Lower leg skin (tissue), 4 donors: Measurements from ENCODE around the gene RNF213. TPM values are rescaled to one million over a fixed set of nuclear protein-coding genes. Genes with fewer than 3 reads are reported as not detected.

Experiments
- DNase-seq, 2 donors: peaks; one replicate each; pipeline ENCODE4 v3.0.0-alpha.2; 2019; ENCODE audit warnings: low spot score in 2 of 2
- H3K4me3 ChIP-seq: fragments of 200-600 bp; sonication (generic); 2 replicates; pipeline ENCODE4 v1.5.1; 2017; ENCODE audit warnings: mild to moderate bottlenecking, low read depth; ENCODE audit not compliant: poor library complexity, severe bottlenecking
- CTCF ChIP-seq, 3 donors: fragments of 450-650 bp; IDR thresholded peaks; one replicate each; pipeline ENCODE4 v1.5.1; 2016; ENCODE audit warnings: antibody characterized with exemption in 3 of 3, mild to moderate bottlenecking in 3 of 3, moderate library complexity in 2 of 3
- POLR2A ChIP-seq, 2 donors: fragments of 450-650 bp; IDR thresholded peaks; one replicate each; pipeline ENCODE4 v1.6.1; 2016 to 2017; ENCODE audit warnings: antibody characterized with exemption in 2 of 2, mild to moderate bottlenecking in 1 of 2, moderate library complexity in 1 of 2
- WGBS, 2 donors: methylation state at CpG; one replicate each; pipeline ENCODE4 v1.1.5; 2018; 5-methylcytosine and 5-hydroxymethylcytosine counted together
- intact Hi-C: fragments of 100-400 bp; cut with DNase I; formaldehyde crosslinking; loops from one replicate; pipeline ENCODE4 v1.15.0; 2023; ENCODE audit warnings: low total_unique reads
- total RNA-seq, 4 donors: library from RNA; depleted of rRNA; stranded (reverse); fragments of >200 nt; gene quantifications; one replicate each; pipeline ENCODE4 v1.1.0, GENCODE V29; 2016

The RNF213 gene
- total RNA-seq, 4 donors from 2014 or later = 48.4 to 103 (median 59.8) TPM

GRCh38 chr17:80431246-80432195, 170.9 kb downstream of the RNF213 start:
- TF ChIP-seq POLR2A (IDR thresholded peaks at IDR 0.05) (no peak), CTCF (IDR thresholded peaks at IDR 0.05) (no peak)
- DNase-seq = no peak
- 78 to 81% methylated on average over 24 to 28 of the region's 29 CpGs for WGBS, 2 donors
- H3K4me3 ChIP-seq = no peak overlapping the region
- intact Hi-C loops = no loop called here

DNA sequence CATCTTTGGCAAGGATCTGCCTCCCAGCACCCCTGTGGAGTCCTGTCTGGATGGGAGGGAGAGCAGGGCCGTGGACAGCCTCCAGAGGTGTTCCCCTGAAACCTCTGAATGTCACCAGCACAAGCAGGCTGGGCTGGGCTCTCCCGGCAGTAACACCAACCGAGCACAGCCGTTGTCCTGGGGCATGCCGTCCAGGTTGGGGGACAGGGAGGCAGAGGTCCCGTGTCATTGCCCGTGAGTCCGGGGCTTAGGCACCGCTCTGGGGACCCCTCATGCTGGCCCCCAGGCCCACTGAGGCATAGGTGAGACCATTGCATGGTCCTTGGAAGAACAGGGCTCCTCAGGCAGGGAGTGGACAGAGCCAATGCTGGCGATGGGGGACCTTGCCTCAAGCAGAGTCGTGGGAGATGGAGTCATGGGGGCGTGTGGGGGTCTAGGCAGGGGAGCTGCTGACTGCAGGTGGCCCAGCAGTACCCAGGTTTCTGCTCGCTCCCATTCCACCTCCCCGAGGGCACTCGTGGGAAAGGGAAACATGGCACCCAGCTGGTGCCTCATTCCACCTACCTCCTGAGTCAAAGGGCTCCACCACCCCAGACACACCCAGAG, 171.8 kb downstream of the RNF213 start:
- TF ChIP-seq CTCF (IDR thresholded peaks at IDR 0.05) (no peak), POLR2A (IDR thresholded peaks at IDR 0.05) (no peak)
- no peak overlapping the region for H3K4me3 ChIP-seq
- WGBS, 2 donors = 82 to 85% methylated on average over 6 to 14 of the region's 15 CpGs
- intact Hi-C loops = no loop called here
- no peak for DNase-seq

GRCh38 chr17:80432961-80433550, 172.4 kb downstream of the RNF213 start:
- TF ChIP-seq CTCF (IDR thresholded peaks at IDR 0.05) (no peak), POLR2A (IDR thresholded peaks at IDR 0.05) (no peak)
- intact Hi-C loops = no loop called here
- no peak overlapping the region for H3K4me3 ChIP-seq
- no peak for DNase-seq
- WGBS, 2 donors = 85 to 94% methylated on average over 6 of the region's 6 CpGs

DNA sequence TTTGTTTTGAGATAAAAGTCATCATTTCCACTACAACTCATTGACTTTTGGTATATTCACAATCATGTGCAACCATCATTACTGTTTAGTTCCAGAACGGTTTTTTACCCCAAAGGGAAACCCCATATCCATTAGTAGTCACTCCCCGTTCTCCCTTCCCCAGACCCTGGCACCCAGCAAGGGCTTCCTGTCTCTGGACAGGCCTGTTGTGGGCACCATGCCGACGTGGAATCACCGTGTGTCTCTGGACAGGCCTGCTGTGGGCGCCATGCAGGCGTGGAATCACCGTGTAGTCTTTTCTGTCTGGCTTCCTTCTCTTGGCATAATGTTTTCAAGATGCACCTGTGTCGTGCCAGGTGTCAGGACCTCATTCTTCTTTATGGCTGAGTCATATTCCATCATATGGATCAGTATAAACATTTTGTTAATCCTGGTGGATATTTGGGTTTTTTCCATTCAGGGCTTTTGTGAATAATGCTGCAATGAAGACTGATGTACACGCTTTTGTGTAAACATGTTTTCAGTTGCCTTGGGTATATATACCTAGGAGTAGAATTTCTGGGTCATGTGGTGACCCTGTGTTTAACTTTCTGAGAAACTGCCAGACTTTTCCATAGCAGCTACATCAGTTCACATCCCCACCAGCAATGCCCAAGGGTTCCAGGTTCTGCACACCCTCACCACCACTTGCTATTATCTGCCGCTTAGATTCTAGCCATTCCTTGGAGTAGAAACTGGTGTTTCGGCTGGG, 173.4 kb downstream of the RNF213 start:
- no peak for DNase-seq
- TF ChIP-seq POLR2A (IDR thresholded peaks at IDR 0.05) (no peak), CTCF (IDR thresholded peaks at IDR 0.05) (no peak)
- intact Hi-C loops = no loop called here
- 79 to 85% methylated on average over 12 of the region's 12 CpGs for WGBS, 2 donors
- no peak overlapping the region for H3K4me3 ChIP-seq

GRCh38 chr17:80437532-80437931, 176.9 kb downstream of the RNF213 start:
- H3K4me3 ChIP-seq = no peak overlapping the region
- no peak for DNase-seq
- intact Hi-C loops = no loop called here
- no peak for TF ChIP-seq CTCF (IDR thresholded peaks at IDR 0.05)
- no peak for TF ChIP-seq POLR2A (IDR thresholded peaks at IDR 0.05)
- 89 to 90% methylated on average over 9 to 10 of the region's 10 CpGs for WGBS, 2 donors
